NCI-H2029 treated with DMSO at 0.1 percent for 48 hours (cell line): ENCODE measurements around the gene USP13.
"Not testable (repeated sequence)": the region's sequence is repeated elsewhere in the genome, so short reads cannot be mapped to it uniquely, and the experiment has no call there.

ENCODE experiments used
- DNase-seq: peaks from one replicate; lab custom pipeline; 2025; lab: John Stamatoyannopoulos, UW

Gene USP13

GRCh38 chr3:179655236-179655635 lies 2.4 kb downstream of the USP13 start:
- no peak for DNase-seq

GRCh38 chr3:179658606-179659005 lies 5.8 kb downstream of the USP13 start:
- no peak for DNase-seq

GRCh38 chr3:179660872-179661271 lies 8.0 kb downstream of the USP13 start:
- no peak for DNase-seq

- DNase-seq = no peak
Measured at GRCh38 chr3:179661777-179662176, 8.9 kb downstream of the USP13 start.

- no peak for DNase-seq
Measured at GRCh38 chr3:179663093-179663492, 10.3 kb downstream of the USP13 start.

GRCh38 chr3:179666030-179666429 lies 13.2 kb downstream of the USP13 start:
- DNase-seq = peak; percentile 29

GRCh38 chr3:179666436-179667035 lies 13.7 kb downstream of the USP13 start:
- DNase-seq = peak; percentile 40

GRCh38 chr3:179668429-179668828 lies 15.6 kb downstream of the USP13 start:
- no peak for DNase-seq

GRCh38 chr3:179670311-179670710 lies 17.5 kb downstream of the USP13 start:
- DNase-seq = no peak

- no peak for DNase-seq
Measured at GRCh38 chr3:179671309-179671708, 18.5 kb downstream of the USP13 start.

GRCh38 chr3:179671747-179672242 lies 19.0 kb downstream of the USP13 start:
- no peak for DNase-seq

- no peak for DNase-seq
Measured at GRCh38 chr3:179672918-179673317, 20.1 kb downstream of the USP13 start.

GRCh38 chr3:179673523-179673922 lies 20.7 kb downstream of the USP13 start:
- DNase-seq = no peak

- no peak for DNase-seq
Measured at GRCh38 chr3:179676081-179676480, 23.2 kb downstream of the USP13 start.

GRCh38 chr3:179677884-179678283 lies 25.0 kb downstream of the USP13 start:
- no peak for DNase-seq

GRCh38 chr3:179681492-179682263 lies 28.8 kb downstream of the USP13 start:
- DNase-seq = no peak

GRCh38 chr3:179682426-179683080 lies 29.7 kb downstream of the USP13 start:
- DNase-seq = no peak

- DNase-seq = not testable (repeated sequence)
Measured at GRCh38 chr3:179683286-179683685, 30.4 kb downstream of the USP13 start.

- no peak for DNase-seq
Measured at GRCh38 chr3:179687967-179688535, 35.2 kb downstream of the USP13 start.

- DNase-seq = no peak
Measured at GRCh38 chr3:179688850-179689249, 36.0 kb downstream of the USP13 start.

- no peak for DNase-seq
Measured at GRCh38 chr3:179694731-179695130, 41.9 kb downstream of the USP13 start.

- no peak for DNase-seq
Measured at GRCh38 chr3:179695672-179696313, 43.0 kb downstream of the USP13 start.
